Transverse colon (tissue), 4 donors: ENCODE measurements around the gene LRP2. TPM values are rescaled to one million over a fixed set of nuclear protein-coding genes. Genes with fewer than 3 reads are reported as not detected.

Experiments used
- DNase-seq: peaks from one replicate; pipeline ENCODE4 v3.0.0-alpha.2; 2019
- H3K27ac ChIP-seq, 4 donors: fragments of 200-600 bp; sonication (generic); 2 replicates each; pipeline ENCODE4 v1.5.1; 2016 to 2018; ENCODE audit warnings: inconsistent platforms in 4 of 4
- H3K27me3 ChIP-seq: fragments of 200-600 bp; sonication (generic); 2 replicates; pipeline ENCODE4 v1.5.1; 2017; ENCODE audit warnings: inconsistent platforms
- H3K36me3 ChIP-seq, 4 donors: fragments of 200-600 bp; sonication (generic); 2 replicates each; pipeline ENCODE4 v1.5.1; 2017 to 2019; ENCODE audit warnings: inconsistent platforms in 4 of 4
- H3K4me1 ChIP-seq, 4 donors: fragments of 200-600 bp; sonication (generic); 2 replicates each; pipeline ENCODE4 v1.5.1; 2017 to 2020; ENCODE audit warnings: inconsistent platforms in 4 of 4
- H3K4me3 ChIP-seq, 4 donors: fragments of 200-600 bp; sonication (generic); 1 replicate in 1 of 4; 2 replicates in 3 of 4; pipeline versions ENCODE4 v1.5.1 to v1.6.1; 2017 to 2019; ENCODE audit warnings: inconsistent platforms in 4 of 4
- H3K9me3 ChIP-seq, 2 donors: fragments of 200-600 bp; sonication (generic); 2 replicates each; pipeline ENCODE4 v1.5.1; 2017 to 2019; ENCODE audit warnings: inconsistent platforms in 2 of 2
- CTCF ChIP-seq, 5 experiments: fragments of 200-600 bp in 3 of 5; fragments of 450-650 bp in 2 of 5; sonication (generic) in 3 of 5; IDR thresholded peaks; 1 replicate in 2 of 5; 2 replicates in 3 of 5; pipeline ENCODE4 v1.5.1; 2016 to 2017; ENCODE audit warnings: antibody characterized with exemption in 5 of 5, inconsistent platforms in 3 of 5, mild to moderate bottlenecking in 2 of 5, moderate library complexity in 1 of 5
- EP300 ChIP-seq: sonication (generic); formaldehyde crosslinking; IDR thresholded peaks from one replicate; pipeline ENCODE4 v1.6.1; 2017; ENCODE audit warnings: antibody characterized with exemption, low read depth
- POLR2A ChIP-seq: fragments of 450-650 bp; IDR thresholded peaks from one replicate; pipeline ENCODE4 v1.6.1; 2016; ENCODE audit warnings: antibody characterized with exemption, mild to moderate bottlenecking, moderate library complexity
- POLR2AphosphoS5 ChIP-seq, 3 donors: sonication (generic); formaldehyde crosslinking; IDR thresholded peaks; one replicate each; pipeline ENCODE4 v1.6.1; 2016; ENCODE audit warnings: antibody characterized with exemption in 3 of 3
- WGBS, 2 donors: methylation state at CpG; one replicate each; pipeline ENCODE4 v1.1.5; 2018; ENCODE audit warnings: low coverage in 1 of 2; 5-methylcytosine and 5-hydroxymethylcytosine counted together
- in situ Hi-C, 4 donors: fragments of 200-750 bp; cut with MboI; loops; one replicate each; pipeline versions ENCODE4 v1.15.0 to v1.15.1; 2017; ENCODE audit warnings: low sequenced_read_pairs in 3 of 4, low pct_ligation_motif_present in 1 of 4, low pct_unique_long_range_greater_than_20kb in 1 of 4
- intact Hi-C: fragments of 100-400 bp; cut with DNase I; formaldehyde crosslinking; loops from one replicate; pipeline ENCODE4 v1.15.1; 2023; ENCODE audit warnings: low total_unique reads
- total RNA-seq, 4 donors: library from RNA; depleted of rRNA; stranded (reverse); fragments of >200 nt; gene quantifications; one replicate each; pipeline ENCODE4 v1.1.0, GENCODE V29; 2016

LRP2 gene
- total RNA-seq, 4 donors from 2014 or later, result not detected

DNA sequence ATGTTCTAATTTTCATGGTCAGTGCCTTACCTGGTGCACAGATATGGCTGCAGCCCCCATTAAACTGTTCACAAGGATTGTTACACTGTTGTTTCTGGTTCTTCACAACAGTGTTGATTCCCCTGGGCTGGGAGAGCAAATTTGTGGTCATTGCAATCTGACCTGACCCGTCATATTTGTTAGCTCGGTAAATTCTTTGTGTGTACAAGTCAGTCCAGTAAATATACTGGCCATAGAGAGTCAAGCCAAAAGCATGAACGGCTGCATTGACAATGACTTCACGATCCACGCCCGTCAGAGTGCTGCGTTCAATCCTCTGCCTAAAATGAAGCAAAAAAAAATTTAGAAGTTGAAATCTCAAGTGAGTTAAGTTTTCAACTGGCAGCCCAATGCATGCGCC is 158.4 kb downstream of the LRP2 start:
- DNase-seq, result no peak
- H3K36me3 ChIP-seq, result no peaks in the 10 kb centered on the region

DNA sequence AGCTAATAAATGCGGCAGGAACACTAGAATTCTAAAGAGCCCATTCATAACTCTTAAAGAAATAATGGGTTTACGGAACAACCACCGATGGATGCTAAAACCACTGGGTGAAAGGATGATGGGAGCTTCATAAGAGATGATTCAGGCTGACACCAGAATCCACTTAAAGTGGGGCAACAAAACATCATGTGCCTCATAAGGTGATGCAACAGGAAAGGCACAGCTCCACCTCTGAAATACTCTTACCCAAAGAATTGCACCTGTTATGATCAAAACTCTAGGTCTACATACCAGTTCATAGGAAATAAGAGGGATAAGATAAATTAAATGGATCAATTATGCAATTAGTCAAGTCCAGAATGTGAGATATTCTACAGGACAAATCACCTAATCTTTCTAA is 161.6 kb downstream of the LRP2 start:
- no peak overlapping the region for H3K27ac ChIP-seq
- H3K4me1 ChIP-seq, result no peaks in the 10 kb centered on the region
- no peaks in the 10 kb centered on the region for H3K9me3 ChIP-seq
- H3K4me3 ChIP-seq, result no peak overlapping the region
- in situ Hi-C loops, result no loop called here
- intact Hi-C loops, result no loop called here
- no peaks in the 10 kb centered on the region for H3K27me3 ChIP-seq
- TF ChIP-seq CTCF (IDR thresholded peaks at IDR 0.05) (no peak), POLR2A (no peak), EP300 (no peak), POLR2AphosphoS5 (IDR thresholded peaks at IDR 0.05) (no peak)
- WGBS, 2 donors, result 85 to 93% methylated on average over 3 of the region's 3 CpGs
- H3K36me3 ChIP-seq, result no peaks in the 10 kb centered on the region
- DNase-seq, result no peak

More for the DNA sequence above, 158.4 kb downstream of the LRP2 start:
- Histone ChIP-seq H3K4me1 (no peaks in the 10 kb centered on the region), H3K27me3 (no peaks in the 10 kb centered on the region), H3K4me3 (no peak overlapping the region), H3K27ac (no peak overlapping the region), H3K9me3 (no peaks in the 10 kb centered on the region)
- intact Hi-C loops (no loop called here), in situ Hi-C loops (no loop called here)
- WGBS, 2 donors, result 77 to 78% methylated on average over 8 of the region's 8 CpGs
- TF ChIP-seq CTCF (IDR thresholded peaks at IDR 0.05), result no peak
- TF ChIP-seq EP300, result no peak
- no peak for TF ChIP-seq POLR2AphosphoS5 (IDR thresholded peaks at IDR 0.05)
- TF ChIP-seq POLR2A, result no peak

- no peaks in the 10 kb centered on the region for H3K36me3 ChIP-seq
- WGBS, 2 donors, result 69 to 76% methylated on average over 5 of the region's 5 CpGs
- TF ChIP-seq POLR2A (no peak), EP300 (no peak), POLR2AphosphoS5 (IDR thresholded peaks at IDR 0.05) (no peak), CTCF (IDR thresholded peaks at IDR 0.05) (no peak)
- H3K27me3 ChIP-seq, result no peaks in the 10 kb centered on the region
- no peaks in the 10 kb centered on the region for H3K4me1 ChIP-seq
- H3K9me3 ChIP-seq, result no peaks in the 10 kb centered on the region
- in situ Hi-C loops, result no loop called here
- intact Hi-C loops, result no loop called here
- no peak overlapping the region for H3K27ac ChIP-seq
- DNase-seq, result no peak
- H3K4me3 ChIP-seq, result no peak overlapping the region
These were observed 168.7 kb downstream of the LRP2 start for GRCh38 chr2:169193618-169194017.

DNA sequence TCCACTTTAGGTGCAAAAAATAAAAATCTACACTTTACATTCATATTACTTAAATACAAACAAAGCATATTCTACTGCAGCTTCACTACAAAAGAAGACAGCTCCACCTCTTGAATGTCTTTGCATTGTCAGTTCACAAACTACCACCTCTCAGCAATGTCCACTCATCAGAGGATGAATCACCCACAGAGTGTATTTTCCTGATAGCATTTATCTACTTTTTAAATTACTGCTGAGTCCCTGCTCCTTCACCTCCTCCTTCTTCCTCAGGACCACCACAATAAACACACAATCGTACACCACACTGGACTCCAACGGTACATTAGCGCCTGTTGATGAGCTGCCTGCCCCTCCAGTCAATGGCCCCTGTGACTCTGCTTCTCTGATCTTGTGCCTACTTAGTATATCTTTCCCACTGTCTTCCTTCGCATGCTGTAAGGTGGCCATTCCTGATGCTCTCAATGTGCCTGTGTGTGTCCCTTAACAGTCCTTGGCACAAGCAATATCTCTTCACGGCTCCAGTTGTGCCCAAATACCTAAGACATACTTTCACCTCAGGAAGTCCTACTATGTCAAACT is 172.0 kb downstream of the LRP2 start:
- WGBS, 2 donors, result 54 to 60% methylated on average over 3 to 5 of the region's 5 CpGs
- in situ Hi-C loops, result no loop called here
- no peak overlapping the region for H3K4me3 ChIP-seq

GRCh38 chr2:169189132-169189531 is 173.2 kb downstream of the LRP2 start:
- no peak for DNase-seq
- H3K36me3 ChIP-seq, result no peaks in the 10 kb centered on the region
- H3K9me3 ChIP-seq, result no peaks in the 10 kb centered on the region
- intact Hi-C loops, result no loop called here
- in situ Hi-C loops, result no loop called here
- no peak overlapping the region for H3K4me3 ChIP-seq
- H3K27ac ChIP-seq, result no peak overlapping the region
- H3K4me1 ChIP-seq, result no peaks in the 10 kb centered on the region
- no peaks in the 10 kb centered on the region for H3K27me3 ChIP-seq
- no peak for TF ChIP-seq CTCF (IDR thresholded peaks at IDR 0.05)
- no peak for TF ChIP-seq POLR2A
- no peak for TF ChIP-seq EP300
- no peak for TF ChIP-seq POLR2AphosphoS5 (IDR thresholded peaks at IDR 0.05)
- 62% methylated on average over 3 of the region's 3 CpGs for WGBS, 2 donors

More for the DNA sequence above, 172.0 kb downstream of the LRP2 start:
- intact Hi-C loops, result no loop called here
- H3K4me1 ChIP-seq, result no peaks in the 10 kb centered on the region
- H3K27ac ChIP-seq, result no peak overlapping the region
- H3K36me3 ChIP-seq, result no peaks in the 10 kb centered on the region
- no peak for DNase-seq
- no peaks in the 10 kb centered on the region for H3K9me3 ChIP-seq
- no peaks in the 10 kb centered on the region for H3K27me3 ChIP-seq
- no peak for TF ChIP-seq EP300
- no peak for TF ChIP-seq POLR2A
- TF ChIP-seq POLR2AphosphoS5 (IDR thresholded peaks at IDR 0.05), result no peak
